HG02970 (cell line): ENCODE measurements around the gene THSD4.
"Not testable (repeated sequence)": the region's sequence is repeated elsewhere in the genome, so short reads cannot be mapped to it uniquely, and the experiment has no call there.

ENCODE experiments used
- ATAC-seq: cut with Tn5 transposase; IDR thresholded peaks from one replicate; pipeline ENCODE4 v1.9.1; 2021; ENCODE audit warnings: mild to moderate bottlenecking, moderate library complexity, moderate number of reproducible peaks; ENCODE audit not compliant: unreplicated experiment, low FRiP score

Gene THSD4

DNA sequence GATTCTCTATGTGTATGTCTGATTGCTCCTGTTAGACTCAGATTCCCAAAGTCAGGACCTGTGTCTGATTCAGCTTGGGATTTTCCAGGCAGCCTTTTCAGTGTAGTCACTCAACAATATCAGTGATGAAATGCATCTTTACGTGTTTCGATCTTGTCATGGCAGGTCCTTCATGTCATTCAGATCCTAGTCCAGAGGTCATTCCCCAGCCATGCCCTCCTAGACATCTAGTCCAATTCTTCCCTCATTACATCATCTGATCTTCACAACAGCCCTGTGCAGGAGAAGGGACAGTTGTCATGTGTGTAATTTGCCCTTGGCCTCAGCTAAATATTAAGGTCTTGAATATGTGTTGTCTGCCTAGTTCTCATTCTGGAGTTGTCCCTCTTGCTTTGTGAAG, 541.9 kb downstream of the THSD4 start:
- no peak for ATAC-seq

DNA sequence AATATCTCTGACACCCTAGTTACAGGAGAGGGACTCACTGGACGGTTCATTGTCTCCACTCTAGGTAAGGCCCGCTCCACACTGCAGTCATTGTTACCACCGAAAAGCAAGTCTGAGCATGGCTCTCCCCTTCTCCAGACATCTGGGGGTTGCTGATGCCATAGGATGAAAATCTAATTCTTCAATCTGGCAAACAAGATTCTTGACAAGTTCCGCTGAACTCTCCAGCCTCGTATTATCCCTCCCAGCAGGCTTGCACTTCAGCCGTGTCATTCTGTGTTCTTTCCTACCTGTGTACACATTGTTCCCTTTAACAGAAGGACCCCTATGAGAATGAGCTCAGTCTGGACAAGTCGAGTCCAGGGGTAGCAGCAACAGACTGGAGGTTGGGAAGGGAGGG, 542.8 kb downstream of the THSD4 start:
- no peak for ATAC-seq

DNA sequence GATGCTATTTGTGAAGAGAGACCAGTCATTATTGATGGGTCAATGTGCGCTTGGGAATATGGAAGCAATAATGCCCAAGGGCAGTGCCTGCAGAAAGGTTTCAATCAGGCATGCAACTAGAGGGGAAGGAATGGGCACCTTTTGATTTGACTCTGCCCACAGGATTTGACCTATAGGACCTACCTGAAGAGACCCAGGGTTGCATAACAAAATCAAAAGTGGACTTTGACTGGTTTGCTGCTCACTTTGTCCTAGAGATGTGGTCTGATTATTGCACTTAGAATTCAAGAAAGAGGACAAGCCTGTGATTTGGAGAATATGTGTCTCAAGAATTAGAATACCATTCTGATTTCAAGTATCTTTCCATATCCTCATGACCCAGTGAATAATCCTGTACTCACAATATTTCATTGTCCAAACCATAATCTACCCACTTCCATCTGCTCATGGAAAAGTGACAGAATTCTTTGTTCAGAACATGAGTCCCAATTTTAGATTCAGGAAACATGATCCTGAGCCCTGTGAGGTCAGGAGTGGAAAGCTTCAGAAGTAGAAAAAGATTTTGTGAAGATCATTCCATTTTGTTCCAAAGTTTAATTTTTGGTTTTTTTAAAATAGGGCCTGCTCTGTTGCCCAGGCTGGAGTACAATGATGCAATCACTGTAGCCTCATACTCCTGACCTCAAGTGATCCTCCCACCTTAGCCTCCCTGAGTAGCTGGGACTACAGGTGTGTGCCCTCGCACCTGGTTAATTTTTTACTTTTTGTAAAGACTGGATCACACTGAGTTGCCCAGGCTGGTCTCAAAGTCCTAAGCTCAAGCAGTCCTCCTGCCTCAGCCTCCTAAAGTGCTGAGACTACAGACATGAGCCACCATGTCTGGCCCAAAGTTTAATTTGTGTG, 543.8 kb downstream of the THSD4 start:
- no peak for ATAC-seq

- no peak for ATAC-seq
Measured at GRCh38 chr15:71659730-71660067, 544.4 kb downstream of the THSD4 start.

GRCh38 chr15:71660501-71660900, 545.2 kb downstream of the THSD4 start:
- no peak for ATAC-seq

- ATAC-seq: no peak
Measured at GRCh38 chr15:71662306-71662705, 547.0 kb downstream of the THSD4 start.

- ATAC-seq: no peak
Measured at GRCh38 chr15:71664622-71665021, 549.4 kb downstream of the THSD4 start.

DNA sequence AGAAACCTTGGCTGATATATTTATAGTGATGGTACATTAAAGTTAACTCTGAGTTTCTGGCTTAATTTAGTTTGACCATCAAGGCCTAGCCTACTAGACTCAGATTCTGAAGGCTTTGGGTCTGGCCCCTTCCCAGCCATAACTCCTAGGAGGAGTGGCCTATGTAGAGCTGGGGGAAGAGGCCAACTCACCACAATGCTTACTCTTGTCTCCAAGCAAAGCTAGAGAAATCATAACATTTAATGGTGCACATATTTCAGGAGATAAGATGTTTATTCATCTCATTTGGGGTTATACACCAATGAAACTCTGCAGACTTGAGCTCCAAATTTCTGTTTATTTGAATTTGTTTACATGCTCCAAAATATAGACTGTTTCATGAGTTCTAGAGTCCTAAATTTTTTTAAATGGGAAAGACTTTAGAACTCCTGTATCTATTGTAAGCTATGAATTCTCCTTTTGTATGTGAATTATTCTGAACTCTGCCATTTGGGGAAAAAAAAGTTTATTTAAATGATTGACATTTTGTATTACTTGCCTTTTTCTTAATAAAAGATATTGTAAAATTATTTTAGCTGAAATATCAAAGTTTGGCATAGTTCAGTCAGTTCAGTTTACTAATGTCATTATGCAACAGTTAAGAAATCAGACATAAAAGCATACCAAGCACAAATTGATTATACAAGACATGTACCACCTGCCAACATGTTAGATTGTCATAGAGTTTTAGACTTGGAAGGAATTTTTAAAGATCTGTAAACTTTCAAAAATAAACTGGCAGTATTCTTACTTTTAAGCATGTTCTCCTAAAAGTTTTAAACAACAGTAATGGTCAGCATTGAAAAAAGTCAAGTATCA, 551.7 kb downstream of the THSD4 start:
- no peak for ATAC-seq

DNA sequence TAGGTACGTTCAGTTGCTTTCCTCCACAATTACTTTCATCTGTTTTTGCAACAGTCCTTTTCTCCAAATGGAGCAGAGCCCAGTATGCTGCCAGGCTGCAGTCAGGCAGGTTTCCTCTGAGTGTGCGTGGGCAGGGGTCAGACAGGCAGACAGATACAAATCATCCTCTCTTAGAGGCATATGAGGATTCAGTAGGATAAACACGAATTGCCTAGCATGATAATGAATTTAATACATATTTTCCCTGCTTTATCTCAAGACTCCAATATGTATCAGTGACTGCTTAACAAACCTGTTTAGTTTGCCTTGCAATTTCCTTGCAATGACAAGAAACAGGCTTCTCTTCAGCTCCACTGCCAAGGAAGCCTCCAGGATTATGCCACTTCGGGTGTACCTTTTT, 554.4 kb downstream of the THSD4 start:
- no peak for ATAC-seq

GRCh38 chr15:71670222-71670621, 555.0 kb downstream of the THSD4 start:
- not testable (repeated sequence) for ATAC-seq

- ATAC-seq: no peak
Measured at GRCh38 chr15:71674354-71674753, 559.1 kb downstream of the THSD4 start.

DNA sequence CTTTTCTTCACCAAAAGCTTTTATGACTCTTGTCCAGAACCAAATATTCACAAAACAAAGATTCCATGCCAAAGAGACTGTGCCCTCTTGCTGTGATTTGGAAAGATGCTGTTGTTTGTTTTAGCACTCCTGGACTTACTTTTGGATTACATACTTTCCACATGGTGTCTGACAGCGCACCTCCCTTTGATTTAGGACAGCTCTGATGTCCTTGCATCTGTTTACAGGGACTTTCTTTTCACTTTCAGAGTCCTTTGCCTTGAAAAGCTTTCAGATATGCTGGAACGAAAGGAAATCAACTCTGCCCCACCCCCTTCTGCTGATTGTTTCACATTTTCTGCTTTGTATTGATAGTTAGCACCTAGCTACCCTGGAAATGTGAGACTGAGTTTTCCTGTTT, 562.1 kb downstream of the THSD4 start:
- no peak for ATAC-seq

GRCh38 chr15:71677766-71678165, 562.5 kb downstream of the THSD4 start:
- ATAC-seq: no peak

DNA sequence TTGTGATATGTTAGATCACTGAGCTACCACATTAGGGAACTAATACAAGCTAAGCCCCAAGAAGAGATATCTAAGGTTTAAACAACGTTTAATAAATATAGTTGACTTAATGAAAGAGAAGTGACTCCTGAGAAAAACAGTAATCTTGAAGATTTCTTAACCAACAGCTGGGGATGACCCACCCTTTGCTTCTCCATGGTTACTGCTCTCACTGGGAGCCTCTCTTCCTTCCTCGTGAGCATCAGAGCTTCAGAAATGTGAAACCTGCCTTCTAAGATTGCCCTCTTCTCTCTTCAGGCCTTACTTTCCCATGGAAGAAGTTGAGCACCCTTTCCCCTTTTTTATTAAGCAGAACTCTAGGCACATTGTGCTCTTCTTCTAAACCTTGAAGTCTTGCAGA, 562.9 kb downstream of the THSD4 start:
- ATAC-seq: no peak

DNA sequence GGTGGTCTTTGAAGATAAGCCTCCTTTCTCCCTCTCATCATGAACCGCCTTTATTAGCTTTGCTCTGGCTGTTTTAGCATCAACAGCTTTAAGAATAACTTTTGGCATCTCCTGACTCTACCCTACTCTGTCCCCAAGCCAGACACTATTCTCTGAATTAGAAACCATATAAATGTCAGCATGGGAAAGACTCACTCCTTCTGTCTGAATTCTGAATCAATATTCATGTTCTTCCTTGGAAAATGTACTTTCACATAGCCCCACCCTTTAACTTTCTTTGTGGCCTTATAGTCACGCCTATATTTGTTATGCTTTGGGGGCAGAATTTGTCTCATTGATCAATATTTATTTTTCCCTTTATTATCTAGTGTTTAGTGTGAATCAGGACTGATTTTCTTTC, 563.3 kb downstream of the THSD4 start:
- ATAC-seq: no peak

DNA sequence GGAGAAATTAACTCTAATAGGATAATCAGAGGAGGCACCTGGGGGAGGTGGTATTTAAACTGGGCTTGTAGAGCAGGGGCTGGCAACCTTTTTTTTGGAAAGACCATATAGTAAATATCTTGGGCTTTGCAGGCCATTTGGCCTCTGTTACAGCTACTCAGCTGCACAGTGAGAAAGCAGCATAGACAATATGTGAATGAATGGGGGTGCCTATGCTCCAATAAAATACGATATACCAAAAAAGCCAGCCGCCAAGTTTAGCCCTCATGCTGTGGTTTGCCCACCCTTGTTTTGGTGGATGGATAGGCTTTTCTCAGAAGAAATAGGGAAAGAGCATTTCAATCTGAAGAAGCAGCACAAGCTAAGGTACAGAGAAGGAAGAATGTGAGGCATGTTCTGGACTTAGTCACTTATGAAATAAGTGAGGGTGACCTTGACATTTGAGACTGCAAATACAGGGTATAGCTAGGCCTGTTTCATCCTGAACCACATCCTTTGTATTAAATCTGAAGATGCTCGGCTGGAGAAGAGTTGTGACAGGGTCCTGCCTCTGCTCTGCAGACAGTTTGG, 564.0 kb downstream of the THSD4 start:
- no peak for ATAC-seq

DNA sequence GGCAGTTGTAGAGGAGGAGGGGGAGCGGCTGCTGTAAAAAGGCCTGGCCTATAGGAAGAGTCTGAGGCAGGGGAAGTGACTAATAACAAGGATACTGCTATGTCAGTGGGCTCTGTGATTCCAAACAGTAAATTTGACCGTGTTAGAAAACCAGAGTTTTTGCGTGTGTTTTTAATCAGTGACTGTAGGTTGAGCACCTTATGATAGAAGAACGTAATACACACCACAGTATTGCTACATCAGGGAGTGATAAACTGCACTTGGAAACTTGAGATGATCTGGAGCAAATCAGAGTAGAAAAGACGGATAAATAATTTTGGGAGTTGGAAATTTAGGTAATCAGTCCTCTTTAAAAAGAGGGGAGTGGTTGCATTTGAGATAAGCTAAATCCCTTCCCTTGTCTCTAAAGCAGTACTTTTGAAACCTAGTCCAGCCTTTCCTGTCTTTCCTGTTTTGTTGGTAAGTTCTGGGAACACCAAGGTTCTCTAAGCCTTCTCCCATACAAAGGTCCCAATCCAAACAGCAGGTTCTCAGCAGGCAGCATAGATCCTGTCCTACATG, 564.6 kb downstream of the THSD4 start:
- no peak for ATAC-seq

DNA sequence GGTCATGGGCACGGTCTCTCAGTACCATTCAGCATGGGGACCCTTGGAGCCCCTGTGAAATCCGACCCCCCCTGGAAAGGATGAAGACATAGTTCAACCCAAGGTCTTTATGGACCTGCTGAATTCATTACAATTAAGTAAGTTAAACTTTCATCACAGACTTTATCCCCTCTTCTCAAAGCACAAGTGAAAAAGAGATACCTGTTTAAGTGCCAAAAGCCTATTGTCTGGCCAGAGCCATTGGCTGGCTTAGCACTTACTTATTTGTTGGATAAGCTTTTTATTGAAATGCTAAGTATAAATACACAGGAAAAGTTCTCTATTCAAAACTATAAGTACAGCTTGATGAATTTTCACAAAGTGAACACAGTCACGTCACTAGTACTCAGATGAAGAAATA, 566.7 kb downstream of the THSD4 start:
- no peak for ATAC-seq

DNA sequence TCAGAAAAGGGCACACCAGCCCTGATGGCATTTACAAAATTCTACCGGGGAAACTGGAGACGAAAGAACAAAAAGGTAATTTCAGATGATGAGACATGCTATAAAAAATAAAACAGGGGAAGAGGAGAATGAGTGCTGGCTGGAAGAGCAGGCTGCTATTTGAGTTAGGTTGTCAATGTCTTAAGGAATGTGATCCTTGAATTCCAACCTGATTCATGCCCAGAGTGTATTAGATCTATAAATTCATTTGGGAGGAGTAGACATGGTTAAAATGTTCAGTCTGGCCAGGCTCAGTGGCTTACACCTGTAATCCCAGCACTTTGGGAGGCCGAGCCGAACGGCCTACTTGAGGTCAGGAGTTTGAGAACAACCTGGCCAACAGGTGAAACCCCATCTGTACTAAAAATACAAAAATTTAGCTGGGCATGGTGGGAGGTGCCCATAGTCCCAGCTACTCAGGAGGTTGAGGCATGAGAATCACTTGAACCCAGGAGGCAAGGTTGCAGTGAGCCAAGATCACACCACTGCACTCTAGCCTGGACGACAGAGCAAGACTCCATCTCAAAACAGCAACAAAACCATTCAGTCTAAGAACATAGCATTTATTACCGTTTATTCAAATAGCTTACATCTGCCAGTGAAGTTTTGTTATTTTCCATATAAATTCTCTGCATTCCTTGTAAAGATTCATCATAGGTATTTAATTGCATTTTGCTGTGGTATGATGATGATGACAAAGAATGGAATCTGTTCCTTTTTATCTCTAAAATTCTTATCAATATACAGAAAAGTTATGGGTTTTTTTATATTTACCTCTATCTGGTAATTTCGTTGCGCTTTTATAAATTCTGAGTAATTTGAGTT, 568.4 kb downstream of the THSD4 start:
- no peak for ATAC-seq

- ATAC-seq: no peak
Measured at GRCh38 chr15:71685420-71685993, 570.2 kb downstream of the THSD4 start.
